ENCODE measurements around the gene CHRD.

CHRD gene

DNA sequence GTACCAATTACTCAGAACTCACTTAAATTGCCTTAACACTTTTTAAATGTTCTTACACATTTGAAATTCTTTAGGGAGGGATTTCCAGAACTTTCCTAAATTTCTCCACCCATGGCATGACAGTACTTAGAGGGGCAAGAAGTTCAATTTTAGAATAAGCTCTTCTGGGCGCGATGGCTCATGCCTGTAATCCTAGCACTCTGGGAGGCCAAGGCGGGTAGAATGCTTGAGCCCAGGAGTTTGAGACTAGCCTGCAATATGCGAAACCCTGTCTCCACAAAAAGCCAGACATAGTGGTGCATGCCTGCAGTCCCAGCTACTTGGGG lies 31.8 kb upstream of the CHRD start:
- TF ChIP-seq, protein P1, sequence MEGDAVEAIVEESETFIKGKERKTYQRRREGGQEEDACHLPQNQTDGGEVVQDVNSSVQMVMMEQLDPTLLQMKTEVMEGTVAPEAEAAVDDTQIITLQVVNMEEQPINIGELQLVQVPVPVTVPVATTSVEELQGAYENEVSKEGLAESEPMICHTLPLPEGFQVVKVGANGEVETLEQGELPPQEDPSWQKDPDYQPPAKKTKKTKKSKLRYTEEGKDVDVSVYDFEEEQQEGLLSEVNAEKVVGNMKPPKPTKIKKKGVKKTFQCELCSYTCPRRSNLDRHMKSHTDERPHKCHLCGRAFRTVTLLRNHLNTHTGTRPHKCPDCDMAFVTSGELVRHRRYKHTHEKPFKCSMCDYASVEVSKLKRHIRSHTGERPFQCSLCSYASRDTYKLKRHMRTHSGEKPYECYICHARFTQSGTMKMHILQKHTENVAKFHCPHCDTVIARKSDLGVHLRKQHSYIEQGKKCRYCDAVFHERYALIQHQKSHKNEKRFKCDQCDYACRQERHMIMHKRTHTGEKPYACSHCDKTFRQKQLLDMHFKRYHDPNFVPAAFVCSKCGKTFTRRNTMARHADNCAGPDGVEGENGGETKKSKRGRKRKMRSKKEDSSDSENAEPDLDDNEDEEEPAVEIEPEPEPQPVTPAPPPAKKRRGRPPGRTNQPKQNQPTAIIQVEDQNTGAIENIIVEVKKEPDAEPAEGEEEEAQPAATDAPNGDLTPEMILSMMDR (IDR thresholded peaks at IDR 0.05; ENCODE audit: insufficient read depth, missing control alignments), result no peak
- FAIRE-seq (no peak), DNase-seq (ENCODE audit: insufficient read length, low spot score) (no peak)

DNA sequence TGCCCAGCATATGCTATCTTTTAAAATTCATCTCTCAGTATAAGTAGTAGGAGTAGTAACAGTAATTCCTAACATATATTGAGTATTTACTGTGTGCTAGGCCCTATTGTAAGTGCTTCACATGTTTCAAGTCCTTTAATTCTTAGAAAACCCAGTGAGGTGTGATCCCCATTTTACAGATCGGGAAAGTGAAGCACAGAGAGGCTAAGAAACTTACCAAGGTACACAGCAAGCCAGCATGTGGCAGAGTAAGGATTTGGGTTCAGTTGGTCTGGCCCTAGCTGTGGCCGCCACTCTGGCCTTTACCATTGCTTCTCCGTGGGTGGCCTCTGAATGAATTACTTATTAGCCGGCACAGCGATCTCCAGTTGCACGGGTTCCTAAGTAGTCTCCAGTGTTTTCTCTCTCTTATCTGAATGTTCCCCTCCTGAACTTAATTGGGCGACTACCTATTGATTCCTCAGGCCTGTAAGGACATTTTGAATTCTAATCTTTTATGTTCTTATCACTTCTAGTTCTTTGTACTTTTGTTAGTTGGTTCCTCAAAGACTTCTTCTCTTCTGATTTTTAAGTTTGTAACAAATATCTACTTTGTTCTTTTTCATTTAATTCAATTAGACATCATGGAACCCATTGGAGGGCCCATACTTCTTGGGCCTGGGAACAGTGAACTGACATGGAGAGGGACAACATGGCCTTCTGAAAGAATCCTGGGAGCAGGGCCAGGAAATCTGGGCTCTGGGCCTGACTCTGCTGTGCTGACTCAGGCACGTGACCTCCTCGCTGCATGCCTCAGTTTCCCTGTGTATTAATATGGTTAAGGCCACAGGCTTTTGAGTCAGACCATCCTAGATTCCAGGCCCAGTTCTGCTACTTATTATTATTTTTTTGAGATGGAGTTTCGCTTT lies 30.0 kb upstream of the CHRD start:
- TF ChIP-seq, protein P1 (IDR thresholded peaks at IDR 0.05; ENCODE audit: insufficient read depth, missing control alignments), result no peak
- FAIRE-seq, result no peak

DNA sequence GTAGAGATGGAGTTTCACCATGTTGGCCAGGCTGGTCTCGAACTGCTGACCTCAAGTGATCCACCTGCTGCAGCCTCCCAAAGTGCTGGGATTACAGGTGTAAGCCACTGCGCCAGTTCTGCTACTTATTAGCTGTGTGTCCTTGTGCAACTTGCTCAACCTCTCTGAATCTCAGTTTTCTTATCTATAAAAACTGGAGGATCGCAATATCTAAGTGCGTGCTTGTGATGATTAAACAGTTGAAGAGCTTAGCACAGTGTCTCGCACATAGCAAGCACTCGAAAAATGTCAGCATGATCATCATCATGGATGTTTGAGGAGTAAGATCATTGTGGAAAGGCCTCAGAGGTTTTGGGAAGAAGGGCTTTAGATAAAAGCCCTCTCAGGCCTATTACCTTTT lies 29.2 kb upstream of the CHRD start:
- no peak for FAIRE-seq
- DNase-seq (ENCODE audit: insufficient read length, low spot score), result no peak
- TF ChIP-seq, protein P1 (IDR thresholded peaks at IDR 0.05; ENCODE audit: insufficient read depth, missing control alignments), result no peak

More for the DNA sequence above, 30.0 kb upstream of the CHRD start:
- DNase-seq (ENCODE audit: insufficient read length, low spot score), result no peak

GRCh38 chr3:184351511-184352148 lies 28.2 kb upstream of the CHRD start:
- TF ChIP-seq, protein P1 (IDR thresholded peaks at IDR 0.05; ENCODE audit: insufficient read depth, missing control alignments), result no peak
- DNase-seq (ENCODE audit: insufficient read length, low spot score) (no peak), FAIRE-seq (no peak)

- DNase-seq (ENCODE audit: insufficient read length, low spot score) (no peak), FAIRE-seq (no peak)
- TF ChIP-seq, protein P1 (IDR thresholded peaks at IDR 0.05; ENCODE audit: insufficient read depth, missing control alignments), result no peak
These were observed 27.6 kb upstream of the CHRD start for GRCh38 chr3:184352149-184352785.

- no peak for DNase-seq (ENCODE audit: insufficient read length, low spot score)
- TF ChIP-seq, protein P1 (IDR thresholded peaks at IDR 0.05; ENCODE audit: insufficient read depth, missing control alignments), result no peak
- no peak for FAIRE-seq
These were observed 26.8 kb upstream of the CHRD start for GRCh38 chr3:184352897-184353545.

Measured in D721Med (cell line).